ENCODE measurements around the gene SPACA7. TPM values are rescaled to one million over a fixed set of nuclear protein-coding genes. Genes with fewer than 3 reads are reported as not detected.

The SPACA7 gene
- total RNA-seq, 2 experiments from 2014 or later, result not detected

GRCh38 chr13:112445411-112446271 lies 69.5 kb downstream of the SPACA7 start:
- Mint-ChIP-seq H3K9me3 (no peaks in the 10 kb centered on the region), H3K4me3 (no peak overlapping the region), H3K36me3 (ENCODE audit: low read depth) (no peaks in the 10 kb centered on the region), H3K27ac (no peak overlapping the region), H3K27me3 (peaks cover 15% of the 10 kb centered on the region), H3K4me1 (ENCODE audit: low read depth) (no peaks in the 10 kb centered on the region)
- DNase-seq (no peak), ATAC-seq (no peak)
- ChIA-PET POLR2A (no interaction called here), CTCF (no interaction called here)
- no peak for TF ChIP-seq CTCF (IDR thresholded peaks at IDR 0.05)
- intact Hi-C loops (cut with micrococcal nuclease), result loop anchor here (10.0 kb wide), 1 partner anchor 971 kb away; no protein-coding TSS in a partner anchor

GRCh38 chr13:112446347-112446861 lies 70.2 kb downstream of the SPACA7 start:
- TF ChIP-seq CTCF (IDR thresholded peaks at IDR 0.05), result no peak
- no peaks in the 10 kb centered on the region for H3K9me3 Mint-ChIP-seq
- DNase-seq (no peak), ATAC-seq (no peak)
- no peak overlapping the region for H3K27ac Mint-ChIP-seq
- intact Hi-C loops (cut with micrococcal nuclease), result loop anchor here (10.0 kb wide), 1 partner anchor 972 kb away; no protein-coding TSS in a partner anchor
- H3K4me1 Mint-ChIP-seq (ENCODE audit: low read depth), result no peaks in the 10 kb centered on the region
- ChIA-PET POLR2A (no interaction called here), CTCF (no interaction called here)
- H3K27me3 Mint-ChIP-seq, result peaks cover 14% of the 10 kb centered on the region
- no peaks in the 10 kb centered on the region for H3K36me3 Mint-ChIP-seq (ENCODE audit: low read depth)
- H3K4me3 Mint-ChIP-seq, result no peak overlapping the region

DNA sequence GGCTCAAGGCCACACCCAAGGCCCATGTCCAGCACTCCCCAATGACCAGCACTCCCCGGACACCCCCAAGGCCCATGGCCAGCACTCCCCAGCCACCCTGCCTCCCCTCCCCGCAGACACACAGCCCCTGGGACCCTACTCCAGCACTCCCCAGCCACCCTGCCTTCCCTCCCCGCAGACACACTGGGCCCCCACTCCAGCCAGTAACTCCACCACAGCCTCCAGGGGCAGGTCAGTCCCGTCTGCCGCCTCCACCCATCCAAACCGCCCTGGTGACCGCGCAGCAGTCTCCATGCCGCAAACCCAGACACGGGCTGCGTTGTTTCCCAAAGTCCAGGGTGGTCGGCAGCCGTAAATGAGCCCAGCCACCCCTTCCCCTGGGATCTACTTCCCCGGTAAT lies 70.7 kb downstream of the SPACA7 start:
- no peak for TF ChIP-seq CTCF (IDR thresholded peaks at IDR 0.05)
- Mint-ChIP-seq H3K4me1 (ENCODE audit: low read depth) (no peaks in the 10 kb centered on the region), H3K36me3 (ENCODE audit: low read depth) (no peaks in the 10 kb centered on the region), H3K9me3 (no peaks in the 10 kb centered on the region), H3K27ac (no peak overlapping the region), H3K27me3 (peaks cover 14% of the 10 kb centered on the region), H3K4me3 (no peak overlapping the region)
- DNase-seq (no peak), ATAC-seq (no peak)
- ChIA-PET CTCF (no interaction called here), POLR2A (no interaction called here)
- intact Hi-C loops (cut with micrococcal nuclease), result loop anchor here (10.0 kb wide), 1 partner anchor 972 kb away; no protein-coding TSS in a partner anchor

DNA sequence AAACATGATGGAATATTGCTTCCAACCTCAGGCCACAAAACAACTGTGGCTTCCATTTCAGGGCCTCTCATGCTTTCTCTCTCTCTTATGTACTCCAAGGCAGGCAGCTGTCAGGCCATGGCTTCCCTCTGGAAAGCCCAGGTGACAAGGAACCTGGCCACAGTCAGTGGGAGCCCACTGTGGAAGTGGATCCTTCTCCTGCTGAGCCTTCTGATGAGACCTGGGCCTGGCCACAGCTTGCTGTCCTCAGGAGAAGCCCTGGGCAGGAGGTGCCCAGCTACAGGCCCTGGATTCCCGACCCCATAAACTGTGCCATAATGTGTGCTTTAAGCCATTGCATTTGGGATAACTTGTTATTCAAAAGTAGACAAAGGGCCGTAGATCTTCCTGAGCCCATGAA lies 71.2 kb downstream of the SPACA7 start:
- ChIA-PET CTCF (no interaction called here), POLR2A (no interaction called here)
- intact Hi-C loops (cut with micrococcal nuclease), result loop anchor here (10.0 kb wide), 1 partner anchor 973 kb away; no protein-coding TSS in a partner anchor
- H3K9me3 Mint-ChIP-seq, result no peaks in the 10 kb centered on the region
- H3K27me3 Mint-ChIP-seq, result peaks cover 14% of the 10 kb centered on the region
- no peak for ATAC-seq
- H3K4me1 Mint-ChIP-seq (ENCODE audit: low read depth), result no peaks in the 10 kb centered on the region
- H3K4me3 Mint-ChIP-seq, result no peak overlapping the region
- DNase-seq, result no peak
- H3K27ac Mint-ChIP-seq, result no peak overlapping the region
- H3K36me3 Mint-ChIP-seq (ENCODE audit: low read depth), result no peaks in the 10 kb centered on the region
- TF ChIP-seq CTCF (IDR thresholded peaks at IDR 0.05), result no peak
